Measurements from ENCODE around the gene FRMD8. TPM values are rescaled to one million over a fixed set of nuclear protein-coding genes. Genes with fewer than 3 reads are reported as not detected.

FRMD8 gene
- total and polyA plus RNA-seq, 2 of the 4 experiments (the other 2 are of a cell fraction): 11.3 to 19.8 TPM

DNA sequence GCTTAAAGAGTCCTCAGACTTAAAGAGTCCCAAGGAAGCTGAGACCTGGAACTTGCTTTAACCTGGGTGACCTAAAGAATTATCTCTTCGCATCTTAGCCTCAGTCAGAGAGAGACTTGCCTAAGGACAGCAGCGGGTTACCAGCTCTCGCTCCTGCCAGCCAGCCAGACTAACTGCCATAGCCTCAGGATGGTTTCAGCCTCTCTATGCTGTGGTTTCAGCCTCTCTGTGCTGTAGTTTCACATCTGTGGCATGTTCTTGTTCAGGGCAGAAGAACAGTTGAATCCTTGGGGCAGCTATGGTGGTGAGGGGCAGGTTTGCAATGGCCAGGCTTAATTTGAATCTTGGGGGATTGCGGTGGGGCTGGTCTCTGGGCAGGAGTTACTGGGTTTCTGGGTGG is 2.3 kb downstream of the FRMD8 start:
- Histone ChIP-seq H3K14ac (replicated peaks; ENCODE audit: low read depth, low read length) (peak overlapping the region; percentile 43; the same call in 1 of the 2 replicates), H3K23ac (ENCODE audit: low read depth, low read length) (peak overlapping the region; percentile 41), H2AFZ (replicated peaks; ENCODE audit: low read length, poor library complexity) (no peak overlapping the region), H4K8ac (ENCODE audit: low read depth in 2 of 2, low read length in 2 of 2) (no peak overlapping the region), H2AK9ac (replicated peaks; ENCODE audit: low read depth, low read length, poor library complexity) (no peak overlapping the region), H3K9me1 (ENCODE audit: insufficient read depth, low read length) (peaks cover 28% of the 10 kb centered on the region), H3K27me3 (ENCODE audit: control insufficient read depth, insufficient read depth, low read length) (no peaks in the 10 kb centered on the region), H2BK15ac (ENCODE audit: low read depth, low read length) (no peak overlapping the region), H2BK5ac (ENCODE audit: low read depth, low read length, poor library complexity, severe bottlenecking) (no peak overlapping the region), H3K9me3 (ENCODE audit: control insufficient read depth, insufficient read depth, low read length) (no peaks in the 10 kb centered on the region), H3K27ac (ENCODE audit: insufficient read depth, low read length) (no peak overlapping the region), H3K9ac (ENCODE audit: low read depth, low read length) (no peak overlapping the region), H3K4me3 (ENCODE audit: insufficient read depth, low read depth, low read length) (no peak overlapping the region), H4K91ac (ENCODE audit: insufficient read depth, low read depth, low read length) (no peak overlapping the region), H2AK5ac (ENCODE audit: low read depth, low read length) (peak overlapping the region; percentile 38; the same call in 1 of the 2 replicates), H3K56ac (ENCODE audit: extremely low read depth, insufficient read depth, low read length) (no peak overlapping the region), H2BK20ac (ENCODE audit: low read depth, low read length) (no peak overlapping the region), H3K18ac (ENCODE audit: low read depth, low read length) (no peak overlapping the region), H3K4me1 (ENCODE audit: control insufficient read depth, insufficient read depth, low read length) (peaks cover 38% of the 10 kb centered on the region), H3K4ac (ENCODE audit: low read depth, low read length) (peak overlapping the region; percentile 19; the same call in 1 of the 2 replicates), H3K4me2 (ENCODE audit: low read depth, low read length) (peak overlapping the region; percentile 12; the same call in 1 of the 2 replicates), H4K5ac (ENCODE audit: low read depth, low read length) (no peak overlapping the region), H3K79me1 (ENCODE audit: low read depth in 1 of 2, low read length in 2 of 2) (peaks cover 31 to 86% of the 10 kb centered on the region in 2 experiments), H2BK120ac (ENCODE audit: low read depth, low read length) (no peak overlapping the region), H4K20me1 (ENCODE audit: insufficient read depth, low read length) (peaks cover 8% of the 10 kb centered on the region; the same call in 1 of the 2 replicates), H3K36me3 (ENCODE audit: control insufficient read depth, insufficient read depth, low read length) (peaks cover 20% of the 10 kb centered on the region; the same call in 1 of the 2 replicates)
- ChIA-PET POLR2A (ENCODE audit: unreplicated experiment) (interaction anchor here (0.6 to 2.8 kb wide), 4 partner anchors 30 to 110 kb away, joined by 3 to 14 read pairs (median 3); partner anchors contain the start of gene MALAT1), CTCF (no interaction called here)
- intact Hi-C loops (cut with micrococcal nuclease): no loop called here
- in situ Hi-C loops (cut with MboI; ENCODE audit: low sequenced_read_pairs): no loop called here
- 100% methylated on average over 1 of the region's 4 CpGs; no CpG with 5 or more reads in 1 of the 2 experiments for WGBS, 2 experiments (ENCODE audit: extremely low coverage in 2 of 2, insufficient read length in 1 of 2)
- DNase-seq (no peak), ATAC-seq (ENCODE audit: low read depth) (no peak)
- dilution Hi-C loops (cut with HindIII; ENCODE audit: low sequenced_read_pairs, unreplicated experiment): no loop called here
- TF ChIP-seq CHD1 (IDR thresholded peaks at IDR 0.05; ENCODE audit: low read depth, low read length) (no peak), NFE2L2 (IDR thresholded peaks at IDR 0.05; ENCODE audit: low read depth, low read length) (no peak), MAZ (IDR thresholded peaks at IDR 0.05; ENCODE audit: borderline replicate concordance, low read depth, low read length) (no peak), MXI1 (IDR thresholded peaks at IDR 0.05; ENCODE audit: borderline replicate concordance, low read depth, low read length) (no peak), POLR2A (IDR thresholded peaks at IDR 0.05; ENCODE audit: low read depth, low read length) (no peak; the same call in none of the 2 replicates)
- no TSS peak for BruUV-seq (replicated peaks)

All from IMR-90 (cell line).